ENCODE measurements around the gene PSMG2. TPM values are rescaled to one million over a fixed set of nuclear protein-coding genes. Genes with fewer than 3 reads are reported as not detected.

The PSMG2 gene
- total RNA-seq, 1 experiment from 2014 or later = 84.3 TPM

DNA sequence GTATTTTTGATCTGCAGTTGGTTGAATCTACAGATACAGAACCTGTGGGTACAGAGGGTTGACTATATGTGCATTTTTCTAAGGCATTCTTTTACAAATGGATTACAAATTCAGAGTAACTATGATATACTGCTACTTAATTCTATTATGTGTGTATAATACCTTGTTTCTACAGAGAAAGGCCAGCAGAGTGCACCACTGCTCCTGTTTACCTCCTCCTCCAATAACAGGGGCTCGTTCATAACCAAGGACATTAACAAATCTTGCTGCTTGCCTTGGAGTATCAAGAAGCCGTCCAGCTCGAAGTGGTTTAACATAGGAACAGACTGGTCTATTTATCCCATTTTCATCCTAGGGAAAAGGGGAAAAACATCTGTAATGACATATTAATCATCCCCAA lies 16.7 kb upstream of the PSMG2 start:
- H3K9me3 ChIP-seq (ENCODE audit: control insufficient read depth in 1 of 2, insufficient read depth in 1 of 2, low read depth in 1 of 2, low read length in 2 of 2) = no peaks in the 10 kb centered on the region
- no peaks in the 10 kb centered on the region for H3K4me1 ChIP-seq (ENCODE audit: control insufficient read depth in 1 of 2, insufficient read depth in 2 of 2, low read length in 2 of 2)
- H3K27me3 ChIP-seq (ENCODE audit: insufficient read depth, low read length) = no peaks in the 10 kb centered on the region
- H3K4me3 ChIP-seq (replicated peaks in 1 of 2; ENCODE audit: low read depth in 1 of 2, low read length in 2 of 2) = no peak overlapping the region
- ChIA-PET RAD21 (ENCODE audit: low non-redundant PET in 1 of 2, low total read pairs in 2 of 2, uncharacterized antibody in 2 of 2, unreplicated experiment in 2 of 2) (no interaction called here), CTCF (interaction anchor here (0.8 kb wide), 1 partner anchor 58 kb away, joined by 3 read pairs; no protein-coding TSS in a partner anchor), POLR2A (no interaction called here)
- DNase-seq (ENCODE audit: low read depth, low spot score) (peak; percentile 22), ATAC-seq (peak; percentile 91)
- H2AFZ ChIP-seq (ENCODE audit: low read depth, low read length, poor library complexity, severe bottlenecking) = no peak overlapping the region
- BruUV-seq (replicated peaks) = no TSS peak
- H3K36me3 ChIP-seq (ENCODE audit: control insufficient read depth in 1 of 2, insufficient read depth in 2 of 2, low read length in 2 of 2) = no peaks in the 10 kb centered on the region; a peak in 1 of 4 replicates
- TF ChIP-seq, protein P1, sequence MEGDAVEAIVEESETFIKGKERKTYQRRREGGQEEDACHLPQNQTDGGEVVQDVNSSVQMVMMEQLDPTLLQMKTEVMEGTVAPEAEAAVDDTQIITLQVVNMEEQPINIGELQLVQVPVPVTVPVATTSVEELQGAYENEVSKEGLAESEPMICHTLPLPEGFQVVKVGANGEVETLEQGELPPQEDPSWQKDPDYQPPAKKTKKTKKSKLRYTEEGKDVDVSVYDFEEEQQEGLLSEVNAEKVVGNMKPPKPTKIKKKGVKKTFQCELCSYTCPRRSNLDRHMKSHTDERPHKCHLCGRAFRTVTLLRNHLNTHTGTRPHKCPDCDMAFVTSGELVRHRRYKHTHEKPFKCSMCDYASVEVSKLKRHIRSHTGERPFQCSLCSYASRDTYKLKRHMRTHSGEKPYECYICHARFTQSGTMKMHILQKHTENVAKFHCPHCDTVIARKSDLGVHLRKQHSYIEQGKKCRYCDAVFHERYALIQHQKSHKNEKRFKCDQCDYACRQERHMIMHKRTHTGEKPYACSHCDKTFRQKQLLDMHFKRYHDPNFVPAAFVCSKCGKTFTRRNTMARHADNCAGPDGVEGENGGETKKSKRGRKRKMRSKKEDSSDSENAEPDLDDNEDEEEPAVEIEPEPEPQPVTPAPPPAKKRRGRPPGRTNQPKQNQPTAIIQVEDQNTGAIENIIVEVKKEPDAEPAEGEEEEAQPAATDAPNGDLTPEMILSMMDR (IDR thresholded peaks at IDR 0.05 in 2 of 3, conservative IDR thresholded peaks at IDR 0.05 in 1 of 3; ENCODE audit: borderline replicate concordance in 1 of 3, insufficient read depth in 1 of 3, low read depth in 2 of 3, low read length in 2 of 3) = peak; percentile 18 to 43 (median 37); a peak in 3 of 6 replicates
- TF ChIP-seq FOSL1 (IDR thresholded peaks at IDR 0.05; ENCODE audit: low read depth) (no peak), EZH2phosphoT487 (IDR thresholded peaks at IDR 0.05; ENCODE audit: borderline replicate concordance) (no peak), RAD21 (IDR thresholded peaks at IDR 0.05; ENCODE audit: low read depth) (peak; percentile 30; the same call in 1 of the 2 replicates), CBX3 (IDR thresholded peaks at IDR 0.05; ENCODE audit: low read depth) (no peak), SIN3A (IDR thresholded peaks at IDR 0.05; ENCODE audit: low read depth) (no peak), TCF7L2 (IDR thresholded peaks at IDR 0.05; ENCODE audit: borderline replicate concordance, extremely low read depth, insufficient read depth, insufficient read length) (no peak), EZH2 (IDR thresholded peaks at IDR 0.05) (no peak), SP1 (IDR thresholded peaks at IDR 0.05; ENCODE audit: low read depth) (no peak), EGR1 (IDR thresholded peaks at IDR 0.05; ENCODE audit: low read depth) (no peak), CEBPB (IDR thresholded peaks at IDR 0.05; ENCODE audit: low read depth) (no peak)
- TF ChIP-seq, protein P2, sequence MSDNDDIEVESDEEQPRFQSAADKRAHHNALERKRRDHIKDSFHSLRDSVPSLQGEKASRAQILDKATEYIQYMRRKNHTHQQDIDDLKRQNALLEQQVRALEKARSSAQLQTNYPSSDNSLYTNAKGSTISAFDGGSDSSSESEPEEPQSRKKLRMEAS (IDR thresholded peaks at IDR 0.05) = no peak
- no peak overlapping the region for H3K27ac ChIP-seq (ENCODE audit: low read depth, low read length)
- H3K79me2 ChIP-seq (ENCODE audit: insufficient read depth, low read length) = no peaks in the 10 kb centered on the region
- H3K9ac ChIP-seq (ENCODE audit: low read length) = no peak overlapping the region
- no peak overlapping the region for H3K4me2 ChIP-seq (ENCODE audit: low read length)
- H4K20me1 ChIP-seq (ENCODE audit: insufficient read depth) = no peaks in the 10 kb centered on the region
- intact Hi-C loops (cut with micrococcal nuclease) = loop anchor here (1.0 kb wide), 1 partner anchor 248 kb away; no protein-coding TSS in a partner anchor
- no peaks in the 10 kb centered on the region for H3K9me2 ChIP-seq (ENCODE audit: insufficient read depth)
